Esophagus squamous epithelium (tissue), 5 donors: ENCODE measurements around the gene CEP135. TPM values are rescaled to one million over a fixed set of nuclear protein-coding genes. Genes with fewer than 3 reads are reported as not detected.

ENCODE experiments used
- DNase-seq: peaks from one replicate; lab custom pipeline; 2025; lab: John Stamatoyannopoulos, UW
- H3K27ac ChIP-seq, 4 donors: fragments of 200-600 bp; sonication (generic); one replicate each; pipeline ENCODE4 v1.5.1; 2016 to 2019; ENCODE audit warnings: mild to moderate bottlenecking in 1 of 4
- H3K27me3 ChIP-seq, 4 donors: fragments of 200-600 bp; sonication (generic); 1 replicate in 3 of 4; 2 replicates in 1 of 4; pipeline versions ENCODE4 v1.5.1 to v1.6.0; 2017 to 2021; ENCODE audit warnings: antibody characterized with exemption in 1 of 4
- H3K36me3 ChIP-seq, 3 donors: fragments of 200-600 bp; sonication (generic); one replicate each; pipeline ENCODE4 v1.5.1; 2016 to 2019
- H3K4me1 ChIP-seq, 3 donors: fragments of 200-600 bp; sonication (generic); one replicate each; pipeline ENCODE4 v1.5.1; 2017 to 2019
- H3K4me3 ChIP-seq, 4 donors: fragments of 200-600 bp; sonication (generic); 1 replicate in 3 of 4; 2 replicates in 1 of 4; pipeline ENCODE4 v1.5.1; 2016 to 2019; ENCODE audit warnings: mild to moderate bottlenecking in 2 of 4, moderate library complexity in 1 of 4
- H3K9me3 ChIP-seq, 3 donors: fragments of 200-600 bp; sonication (generic); one replicate each; pipeline ENCODE4 v1.5.1; 2016 to 2019
- POLR2A ChIP-seq, 4 donors: fragments of 450-650 bp; IDR thresholded peaks; one replicate each; pipeline ENCODE4 v1.6.1; 2017; ENCODE audit warnings: antibody characterized with exemption in 4 of 4, mild to moderate bottlenecking in 4 of 4, moderate library complexity in 3 of 4
- WGBS, 2 donors: methylation state at CpG; one replicate each; pipeline ENCODE4 v1.1.5; 2018; 5-methylcytosine and 5-hydroxymethylcytosine counted together
- intact Hi-C: fragments of 100-400 bp; cut with DNase I; formaldehyde crosslinking; loops from one replicate; pipeline ENCODE4 v1.15.0; 2022
- total RNA-seq, 4 donors: library from RNA; depleted of rRNA; stranded (reverse); fragments of >200 nt; gene quantifications; one replicate each; pipeline ENCODE4 v1.1.0, GENCODE V29; 2016
- TF ChIP-seq, protein P1 (sequence below), 6 experiments: fragments of 450-650 bp in 4 of 6; fragments of 200-600 bp in 2 of 6; sonication (generic) in 2 of 6; IDR thresholded peaks; one replicate each; pipeline ENCODE4 v1.5.1; 2016 to 2019; ENCODE audit warnings: antibody characterized with exemption in 6 of 6, mild to moderate bottlenecking in 4 of 6, moderate library complexity in 4 of 6
- donor health status: DM: yes; HTN: yes; CAD: no.

Gene CEP135, protein sequence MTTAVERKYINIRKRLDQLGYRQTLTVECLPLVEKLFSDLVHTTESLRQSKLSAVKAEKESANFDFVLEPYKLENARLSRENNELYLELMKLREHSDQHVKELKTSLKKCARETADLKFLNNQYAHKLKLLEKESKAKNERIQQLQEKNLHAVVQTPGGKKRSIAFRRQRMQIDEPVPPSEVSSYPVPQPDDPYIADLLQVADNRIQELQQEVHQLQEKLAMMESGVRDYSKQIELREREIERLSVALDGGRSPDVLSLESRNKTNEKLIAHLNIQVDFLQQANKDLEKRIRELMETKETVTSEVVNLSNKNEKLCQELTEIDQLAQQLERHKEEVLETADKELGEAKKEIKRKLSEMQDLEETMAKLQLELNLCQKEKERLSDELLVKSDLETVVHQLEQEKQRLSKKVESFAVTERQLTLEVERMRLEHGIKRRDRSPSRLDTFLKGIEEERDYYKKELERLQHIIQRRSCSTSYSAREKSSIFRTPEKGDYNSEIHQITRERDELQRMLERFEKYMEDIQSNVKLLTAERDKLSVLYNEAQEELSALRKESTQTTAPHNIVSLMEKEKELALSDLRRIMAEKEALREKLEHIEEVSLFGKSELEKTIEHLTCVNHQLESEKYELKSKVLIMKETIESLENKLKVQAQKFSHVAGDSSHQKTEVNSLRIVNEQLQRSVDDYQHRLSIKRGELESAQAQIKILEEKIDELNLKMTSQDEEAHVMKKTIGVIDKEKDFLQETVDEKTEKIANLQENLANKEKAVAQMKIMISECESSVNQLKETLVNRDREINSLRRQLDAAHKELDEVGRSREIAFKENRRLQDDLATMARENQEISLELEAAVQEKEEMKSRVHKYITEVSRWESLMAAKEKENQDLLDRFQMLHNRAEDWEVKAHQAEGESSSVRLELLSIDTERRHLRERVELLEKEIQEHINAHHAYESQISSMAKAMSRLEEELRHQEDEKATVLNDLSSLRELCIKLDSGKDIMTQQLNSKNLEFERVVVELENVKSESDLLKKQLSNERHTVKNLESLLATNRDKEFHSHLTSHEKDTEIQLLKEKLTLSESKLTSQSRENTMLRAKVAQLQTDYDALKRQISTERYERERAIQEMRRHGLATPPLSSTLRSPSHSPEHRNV
- 1 to 10 TPM; 2.3 to 8.4 (median 5.2) TPM for total RNA-seq

DNA sequence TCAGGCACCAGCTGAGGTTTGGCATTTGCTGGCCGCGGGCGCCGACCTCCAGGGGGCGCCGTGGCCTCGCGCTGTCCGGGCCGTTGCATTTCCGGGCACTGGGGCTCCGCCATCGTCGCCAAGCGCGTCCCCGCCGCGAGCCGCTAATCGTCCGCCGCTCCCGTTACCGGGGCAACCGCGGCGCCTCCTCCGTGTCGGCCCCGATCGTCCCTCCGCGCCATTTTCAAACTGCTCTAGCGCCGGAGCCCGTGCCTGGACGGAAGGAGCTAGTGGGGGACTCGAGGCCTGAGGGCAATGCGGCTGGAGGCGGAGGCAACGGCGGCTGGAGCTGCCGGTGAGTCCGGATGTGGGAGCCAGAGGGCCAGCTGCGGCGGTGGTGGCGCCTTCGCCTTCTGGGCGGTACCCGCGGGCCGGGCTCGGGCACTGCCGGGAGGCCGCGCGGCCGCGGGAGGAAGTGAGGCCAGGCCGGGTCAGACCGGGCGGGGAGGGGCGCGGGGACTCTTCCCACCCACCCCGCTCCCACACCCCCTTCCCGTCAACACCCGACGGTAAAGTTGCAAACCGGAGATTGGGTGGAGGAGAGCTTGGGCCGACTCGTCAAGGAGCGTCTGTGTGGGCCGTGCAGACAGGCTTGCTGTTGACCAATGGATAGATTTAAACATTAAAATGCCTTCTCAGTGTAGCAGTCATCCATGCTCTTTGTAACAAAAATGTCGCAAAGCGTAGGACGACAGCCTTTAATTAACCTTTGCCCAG is at the start of gene CEP135:
CEP135 (plus strand) TSS at position 220 of the 756 bp plus-strand sequence. CDS start 3,186 bp downstream, outside the sequence.
- WGBS, 2 donors, result 0% methylated on average over 3 to 5 of the region's 77 CpGs
- DNase-seq, result peak; percentile 68
- H3K4me3 ChIP-seq, result peak within 1 kb of the TSS; percentile 60 to 90 (median 86)
- H3K4me1 ChIP-seq, result peaks cover 0 to 38% (median 26%) of the 10 kb centered on the region in 3 donors
- intact Hi-C loops, result no loop called here
- no peaks in the 10 kb centered on the region for H3K27me3 ChIP-seq
- H3K36me3 ChIP-seq, result peaks cover 0 to 13% (median 0%) of the 10 kb centered on the region in 3 donors
- no peaks in the 10 kb centered on the region for H3K9me3 ChIP-seq
- peak within 1 kb of the TSS; percentile 86 to 94 (median 90) for H3K27ac ChIP-seq
- peak in 1 of 4 donors; percentile 31 for TF ChIP-seq POLR2A (IDR thresholded peaks at IDR 0.05)
- TF ChIP-seq, protein P1, sequence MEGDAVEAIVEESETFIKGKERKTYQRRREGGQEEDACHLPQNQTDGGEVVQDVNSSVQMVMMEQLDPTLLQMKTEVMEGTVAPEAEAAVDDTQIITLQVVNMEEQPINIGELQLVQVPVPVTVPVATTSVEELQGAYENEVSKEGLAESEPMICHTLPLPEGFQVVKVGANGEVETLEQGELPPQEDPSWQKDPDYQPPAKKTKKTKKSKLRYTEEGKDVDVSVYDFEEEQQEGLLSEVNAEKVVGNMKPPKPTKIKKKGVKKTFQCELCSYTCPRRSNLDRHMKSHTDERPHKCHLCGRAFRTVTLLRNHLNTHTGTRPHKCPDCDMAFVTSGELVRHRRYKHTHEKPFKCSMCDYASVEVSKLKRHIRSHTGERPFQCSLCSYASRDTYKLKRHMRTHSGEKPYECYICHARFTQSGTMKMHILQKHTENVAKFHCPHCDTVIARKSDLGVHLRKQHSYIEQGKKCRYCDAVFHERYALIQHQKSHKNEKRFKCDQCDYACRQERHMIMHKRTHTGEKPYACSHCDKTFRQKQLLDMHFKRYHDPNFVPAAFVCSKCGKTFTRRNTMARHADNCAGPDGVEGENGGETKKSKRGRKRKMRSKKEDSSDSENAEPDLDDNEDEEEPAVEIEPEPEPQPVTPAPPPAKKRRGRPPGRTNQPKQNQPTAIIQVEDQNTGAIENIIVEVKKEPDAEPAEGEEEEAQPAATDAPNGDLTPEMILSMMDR (IDR thresholded peaks at IDR 0.05), result peak; percentile 84 to 98 (median 92)

DNA sequence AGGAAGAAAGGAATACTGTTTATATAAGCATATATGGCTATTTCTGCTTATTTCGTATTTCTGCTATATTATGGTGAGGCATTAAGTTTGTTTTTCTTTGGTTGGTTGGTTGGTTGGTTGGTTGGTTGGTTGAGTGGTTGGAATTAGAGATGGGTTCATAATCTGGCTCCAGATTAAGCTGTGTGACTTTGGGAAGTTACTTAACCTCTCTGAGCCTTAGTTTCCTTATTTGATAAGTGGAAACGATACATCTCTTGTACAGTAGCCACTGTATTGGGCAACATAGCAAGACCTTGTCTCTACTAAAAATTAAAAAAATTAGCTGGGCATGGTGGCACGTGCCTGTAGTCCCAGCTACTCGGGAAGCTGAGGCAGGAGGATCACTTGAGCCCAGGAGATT is 46.1 kb upstream of the CEP135 start:
- no peak overlapping the region for H3K4me3 ChIP-seq
- no peaks in the 10 kb centered on the region for H3K27me3 ChIP-seq
- H3K36me3 ChIP-seq, result peaks cover 4 to 78% (median 4%) of the 10 kb centered on the region in 3 donors
- WGBS, 2 donors, result 83 to 91% methylated on average over 3 to 4 of the region's 4 CpGs
- no peaks in the 10 kb centered on the region for H3K4me1 ChIP-seq
- TF ChIP-seq, protein P1 (IDR thresholded peaks at IDR 0.05), result no peak
- TF ChIP-seq POLR2A (IDR thresholded peaks at IDR 0.05), result no peak
- no peak overlapping the region for H3K27ac ChIP-seq
- DNase-seq, result no peak
- intact Hi-C loops, result no loop called here
- H3K9me3 ChIP-seq, result no peaks in the 10 kb centered on the region

DNA sequence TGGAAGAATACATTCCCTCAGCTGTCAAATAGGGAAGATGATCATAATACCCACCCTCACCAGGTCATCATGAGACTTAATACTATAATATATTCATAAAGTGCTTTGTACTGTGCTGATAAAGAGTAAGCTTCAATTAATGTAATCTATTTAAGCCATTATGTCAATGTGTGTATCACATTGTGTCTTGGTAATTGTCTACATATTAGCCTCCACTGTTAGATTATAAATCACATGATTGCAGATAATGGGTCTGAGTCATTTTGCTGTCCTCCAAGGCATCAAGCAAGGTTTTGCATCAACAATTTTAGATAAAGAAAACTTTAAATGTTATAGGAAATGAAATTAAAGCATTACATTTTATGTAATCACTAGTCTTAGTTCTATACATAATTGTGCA is 45.2 kb upstream of the CEP135 start:
- H3K4me3 ChIP-seq, result no peak overlapping the region
- no peaks in the 10 kb centered on the region for H3K27me3 ChIP-seq
- TF ChIP-seq, protein P1 (IDR thresholded peaks at IDR 0.05), result no peak
- no peak for TF ChIP-seq POLR2A (IDR thresholded peaks at IDR 0.05)
- intact Hi-C loops, result no loop called here
- DNase-seq, result no peak
- H3K36me3 ChIP-seq, result peaks cover 4 to 69% (median 4%) of the 10 kb centered on the region in 3 donors
- no peaks in the 10 kb centered on the region for H3K9me3 ChIP-seq
- H3K27ac ChIP-seq, result no peak overlapping the region
- no peaks in the 10 kb centered on the region for H3K4me1 ChIP-seq

DNA sequence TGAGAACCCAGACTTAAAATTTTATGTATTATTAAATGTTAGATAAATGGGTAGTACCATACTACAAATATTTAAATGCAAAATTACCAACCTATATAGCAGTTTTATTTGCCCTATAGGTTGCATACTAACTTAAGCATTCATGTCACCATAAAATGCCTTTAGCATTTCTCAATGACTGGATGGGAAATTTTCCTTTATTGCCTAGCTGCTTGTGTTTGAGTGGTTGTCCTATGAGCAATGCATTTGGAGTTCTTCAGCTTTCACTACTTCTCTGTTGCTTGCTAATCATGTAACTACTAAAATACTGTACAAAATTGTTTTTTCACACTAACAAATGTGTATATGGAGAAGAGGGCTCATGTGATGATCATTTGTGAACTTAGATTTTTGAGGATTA is 44.2 kb upstream of the CEP135 start:
- Histone ChIP-seq H3K9me3 (no peaks in the 10 kb centered on the region), H3K4me3 (no peak overlapping the region), H3K27ac (no peak overlapping the region), H3K36me3 (peaks cover 4 to 63% (median 4%) of the 10 kb centered on the region in 3 donors), H3K27me3 (no peaks in the 10 kb centered on the region), H3K4me1 (no peaks in the 10 kb centered on the region)
- DNase-seq, result no peak
- TF ChIP-seq, protein P1 (IDR thresholded peaks at IDR 0.05), result no peak
- TF ChIP-seq POLR2A (IDR thresholded peaks at IDR 0.05), result no peak
- intact Hi-C loops, result no loop called here
